ENCODE data around the gene C13orf46.
A peak's percentile ranks its signal among the peaks of the same experiment; 100 is the strongest.
"Not testable (repeated sequence)": the region's sequence is repeated elsewhere in the genome, so short reads cannot be mapped to it uniquely, and the experiment has no call there.

C13orf46 gene

DNA sequence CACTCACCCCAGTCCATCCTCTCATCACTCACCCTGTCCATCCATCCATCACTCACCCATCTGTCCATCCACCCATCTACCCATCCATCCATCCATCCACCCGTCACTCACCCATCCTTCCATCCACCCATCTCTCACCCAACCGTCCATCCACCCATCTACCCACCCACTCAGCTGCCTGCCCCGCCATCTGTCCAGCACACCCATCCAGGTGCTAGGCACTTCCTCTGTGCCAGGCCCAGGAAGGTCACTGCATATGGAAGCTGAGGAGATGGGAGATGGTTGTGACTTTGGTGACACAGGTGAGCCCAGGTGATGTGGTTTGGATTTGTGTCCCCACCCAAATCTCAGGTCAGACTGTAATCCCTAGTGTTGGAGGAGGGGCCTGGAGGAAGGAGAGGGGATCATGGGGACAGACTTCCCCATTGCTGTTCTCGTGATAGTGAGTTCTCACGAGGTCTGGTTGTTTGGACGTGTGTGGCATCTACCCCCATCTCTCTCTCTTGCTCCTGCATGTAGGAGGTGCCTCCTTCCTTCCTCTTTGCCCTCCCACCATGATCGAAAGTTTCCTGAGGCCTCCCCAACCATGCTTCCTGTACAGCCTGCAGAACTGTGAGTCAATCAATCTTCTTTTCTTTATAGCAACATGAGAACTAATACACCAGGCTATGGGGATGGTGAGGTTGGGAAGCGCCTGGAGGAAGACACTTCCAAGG lies 15.9 kb upstream of the C13orf46 start:
- Mint-ChIP-seq H3K36me3 (peaks cover 57% of the 10 kb centered on the region), H3K27ac (peak overlapping the region; percentile 83), H3K4me3 (no peak overlapping the region), H3K9me3 (no peaks in the 10 kb centered on the region), H3K4me1 (peaks cover 26% of the 10 kb centered on the region)
- no peak for ATAC-seq
- no peak for DNase-seq (ENCODE audit: low spot score in 2 of 2)

DNA sequence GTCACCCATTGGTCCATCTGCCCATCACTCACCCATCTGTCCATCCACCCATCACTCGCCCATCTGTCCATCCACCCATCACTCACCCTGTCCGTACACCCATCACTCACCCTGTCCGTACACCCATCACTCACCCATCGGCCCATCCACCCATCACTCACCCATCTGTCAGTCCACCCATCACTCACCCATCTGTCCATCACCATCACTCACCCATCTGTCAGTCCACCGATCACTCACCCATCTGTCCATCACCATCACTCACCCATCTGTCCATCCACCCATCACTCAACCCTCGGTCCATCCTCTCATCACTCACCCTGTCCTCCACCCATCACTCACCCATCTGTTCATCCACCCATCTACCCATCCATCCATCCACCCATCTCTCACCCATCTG lies 15.0 kb upstream of the C13orf46 start:
- not testable (repeated sequence) for ATAC-seq; H3K4me3 Mint-ChIP-seq; H3K9me3 Mint-ChIP-seq; DNase-seq (ENCODE audit: low spot score in 2 of 2)
- Mint-ChIP-seq H3K27ac (peak overlapping the region; percentile 83), H3K36me3 (peaks cover 55% of the 10 kb centered on the region), H3K4me1 (peaks cover 33% of the 10 kb centered on the region)

GRCh38 chr13:113982296-113982661 lies 8.4 kb upstream of the C13orf46 start:
- H3K27ac Mint-ChIP-seq = no peak overlapping the region
- ATAC-seq (no peak), DNase-seq (ENCODE audit: low spot score in 2 of 2) (no peak)
- H3K4me3 Mint-ChIP-seq = no peak overlapping the region
- H3K9me3 Mint-ChIP-seq = no peaks in the 10 kb centered on the region
- peaks cover 25% of the 10 kb centered on the region for H3K4me1 Mint-ChIP-seq
- peaks cover 62% of the 10 kb centered on the region for H3K36me3 Mint-ChIP-seq

DNA sequence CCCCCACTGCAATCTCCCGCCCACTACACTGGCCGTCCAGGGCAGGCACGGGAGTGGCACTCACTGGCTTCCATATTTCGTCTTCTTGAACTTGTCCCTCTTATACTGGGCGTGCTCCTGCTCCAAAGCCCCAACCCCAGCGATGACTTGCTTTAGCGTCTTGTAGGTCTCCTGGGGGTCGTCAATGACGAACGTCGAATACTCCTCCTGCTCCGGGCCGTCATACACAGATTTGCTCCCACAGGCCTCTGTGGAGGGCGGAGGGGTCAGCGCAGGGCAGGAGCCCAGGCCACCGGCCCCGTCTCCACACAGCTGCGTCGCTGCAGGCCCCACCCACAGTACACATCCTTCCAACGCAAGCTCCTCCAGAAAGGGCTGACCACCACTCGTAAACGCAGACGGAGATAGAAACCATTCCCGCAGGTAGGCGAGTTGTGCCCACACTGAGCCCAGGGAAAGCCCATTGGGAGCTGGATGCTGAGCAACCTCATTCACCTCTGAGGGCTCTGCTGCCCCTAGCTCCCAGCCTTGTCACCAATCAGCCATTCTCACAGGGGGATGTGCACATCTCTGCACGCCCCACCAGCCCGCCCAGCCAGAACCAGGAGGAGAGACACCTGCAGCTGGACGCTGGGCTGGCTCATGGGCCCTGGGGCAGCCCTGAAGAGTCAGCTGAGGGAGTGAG lies 7.9 kb upstream of the C13orf46 start:
- no peaks in the 10 kb centered on the region for H3K9me3 Mint-ChIP-seq
- H3K27ac Mint-ChIP-seq = no peak overlapping the region
- DNase-seq (ENCODE audit: low spot score in 2 of 2) (no peak), ATAC-seq (no peak)
- H3K36me3 Mint-ChIP-seq = peaks cover 67% of the 10 kb centered on the region
- H3K4me1 Mint-ChIP-seq = peaks cover 25% of the 10 kb centered on the region
- H3K4me3 Mint-ChIP-seq = no peak overlapping the region

- H3K9me3 Mint-ChIP-seq = no peaks in the 10 kb centered on the region
- H3K36me3 Mint-ChIP-seq = peaks cover 73% of the 10 kb centered on the region
- peak overlapping the region; percentile 88 for H3K27ac Mint-ChIP-seq
- ATAC-seq (no peak), DNase-seq (ENCODE audit: low spot score in 2 of 2) (no peak)
- H3K4me1 Mint-ChIP-seq = peaks cover 25% of the 10 kb centered on the region
- H3K4me3 Mint-ChIP-seq = no peak overlapping the region
Observed at GRCh38 chr13:113981194-113981605, 7.3 kb upstream of the C13orf46 start.

GRCh38 chr13:113980489-113981064 lies 6.7 kb upstream of the C13orf46 start:
- Mint-ChIP-seq H3K4me3 (no peak overlapping the region), H3K4me1 (peaks cover 28% of the 10 kb centered on the region), H3K27ac (peak overlapping the region; percentile 88), H3K36me3 (peaks cover 79% of the 10 kb centered on the region), H3K9me3 (no peaks in the 10 kb centered on the region)
- ATAC-seq (no peak), DNase-seq (ENCODE audit: low spot score in 2 of 2) (no peak)

GRCh38 chr13:113979791-113980471 lies 6.1 kb upstream of the C13orf46 start:
- Mint-ChIP-seq H3K27ac (peak overlapping the region; percentile 88), H3K36me3 (peaks cover 85% of the 10 kb centered on the region), H3K4me3 (no peak overlapping the region), H3K4me1 (peaks cover 29% of the 10 kb centered on the region), H3K9me3 (no peaks in the 10 kb centered on the region)
- ATAC-seq (no peak), DNase-seq (ENCODE audit: low spot score in 2 of 2) (no peak)

DNA sequence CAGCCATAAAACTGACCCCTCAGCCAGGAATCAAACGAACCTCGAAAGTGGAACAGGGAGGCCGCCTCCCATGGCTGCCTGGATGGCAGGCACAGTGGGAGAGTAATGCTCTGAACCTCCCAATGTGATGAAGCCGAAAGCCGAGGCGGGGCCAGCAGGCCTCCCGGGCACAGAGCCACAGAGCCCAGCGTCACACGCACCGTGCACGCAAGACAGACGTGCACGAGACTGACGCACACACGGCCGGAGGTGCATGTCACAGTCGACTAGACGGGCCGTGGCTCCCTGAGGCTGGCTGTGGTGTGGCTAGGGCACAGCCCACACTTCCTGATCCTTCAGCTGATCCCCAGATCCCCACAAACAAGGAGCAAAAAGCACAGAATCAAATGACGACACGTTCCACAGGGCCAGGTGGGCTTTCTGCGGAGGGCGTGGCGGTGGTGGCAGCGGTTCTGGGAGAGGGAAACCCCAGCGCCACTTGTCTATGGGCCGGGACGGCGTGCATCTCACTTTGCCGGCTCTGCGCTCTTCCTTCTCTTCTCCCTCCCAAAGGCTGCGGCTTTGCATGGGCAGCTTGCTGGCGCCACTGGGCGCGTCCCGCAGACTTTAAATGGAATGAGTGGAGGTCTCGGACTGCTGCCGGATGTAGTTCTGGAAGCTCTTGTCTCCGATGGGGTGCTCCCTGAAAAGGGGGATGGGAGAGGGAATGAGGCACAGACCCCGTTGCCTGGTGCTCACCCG lies 5.0 kb upstream of the C13orf46 start:
- no peak for ATAC-seq
- Mint-ChIP-seq H3K4me1 (peaks cover 23% of the 10 kb centered on the region), H3K27ac (peak overlapping the region; percentile 88), H3K4me3 (no peak overlapping the region), H3K9me3 (no peaks in the 10 kb centered on the region), H3K36me3 (peaks cover 89% of the 10 kb centered on the region)
- no peak for DNase-seq (ENCODE audit: low spot score in 2 of 2)

DNA sequence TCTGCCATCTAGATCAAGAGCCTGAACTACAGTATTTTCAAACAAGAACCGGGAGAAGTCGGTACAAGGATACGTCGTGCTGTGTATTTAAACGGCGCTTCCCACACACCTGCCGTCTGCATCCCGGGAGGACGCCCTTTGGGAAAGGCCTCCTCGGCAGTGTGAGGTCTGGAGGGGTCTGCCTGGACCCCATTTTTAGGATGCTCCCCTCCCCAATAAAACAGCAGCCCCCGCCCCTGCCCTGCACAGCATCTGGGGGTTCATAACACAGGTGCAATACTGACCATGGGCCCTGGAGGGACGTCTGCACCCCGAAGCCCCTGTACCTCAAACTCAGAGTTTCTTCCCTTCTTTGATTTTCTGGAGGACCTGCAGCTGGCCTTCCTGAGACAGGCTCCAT lies 4.1 kb upstream of the C13orf46 start:
- Mint-ChIP-seq H3K4me1 (peaks cover 22% of the 10 kb centered on the region), H3K4me3 (no peak overlapping the region), H3K36me3 (peaks cover 96% of the 10 kb centered on the region), H3K27ac (no peak overlapping the region), H3K9me3 (no peaks in the 10 kb centered on the region)
- no peak for DNase-seq (ENCODE audit: low spot score in 2 of 2)
- no peak for ATAC-seq

DNA sequence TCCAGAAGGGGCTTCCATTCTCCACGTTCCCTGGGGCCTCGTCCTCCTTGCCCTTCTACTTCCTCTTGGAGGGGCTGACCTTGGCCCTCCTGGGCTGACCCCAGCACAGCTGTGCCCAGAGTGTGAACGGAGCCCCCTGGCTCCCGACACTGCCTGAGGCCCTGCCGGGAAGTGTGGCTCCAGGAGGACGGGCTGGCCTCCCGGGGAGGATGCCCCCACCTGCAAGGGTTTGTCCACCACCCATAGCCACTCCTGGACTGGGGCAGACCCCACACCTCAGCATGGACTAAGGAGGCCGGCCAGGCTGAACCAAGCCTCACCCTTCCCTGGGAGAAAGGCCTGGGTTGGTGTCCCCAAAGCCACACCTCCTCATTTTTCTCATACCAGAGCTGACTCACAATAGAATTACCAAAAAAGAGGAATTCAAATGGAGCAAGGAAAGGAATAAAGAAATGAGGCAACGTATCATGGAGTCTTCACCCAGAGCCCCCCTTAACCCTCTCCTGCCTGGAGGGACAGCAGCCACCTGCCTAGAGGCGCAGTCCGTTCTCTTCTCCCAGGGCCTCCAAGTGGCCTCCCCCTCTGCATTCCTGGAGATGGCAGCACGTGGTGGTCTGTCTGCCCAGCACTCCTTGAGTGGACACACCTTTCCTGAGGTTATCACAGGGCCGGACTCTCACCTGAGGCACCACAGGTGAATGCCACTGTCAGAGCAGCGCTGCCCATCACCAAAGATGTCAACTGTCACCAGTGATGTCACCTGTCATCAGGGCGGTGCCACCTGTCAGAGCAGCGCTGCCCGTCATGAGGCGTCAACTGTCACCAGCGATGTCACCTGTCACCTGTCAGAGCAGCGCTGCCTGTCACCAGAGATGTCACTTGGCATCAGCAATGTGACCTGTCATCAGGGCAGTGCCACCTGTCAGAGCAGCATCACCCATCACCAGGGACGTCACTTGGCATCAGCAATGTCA lies 3.1 kb upstream of the C13orf46 start:
- Mint-ChIP-seq H3K36me3 (peaks cover 88% of the 10 kb centered on the region), H3K27ac (peak overlapping the region; percentile 73), H3K9me3 (no peaks in the 10 kb centered on the region), H3K4me1 (peaks cover 22% of the 10 kb centered on the region), H3K4me3 (no peak overlapping the region)
- ATAC-seq (no peak), DNase-seq (ENCODE audit: low spot score in 2 of 2) (no peak)

DNA sequence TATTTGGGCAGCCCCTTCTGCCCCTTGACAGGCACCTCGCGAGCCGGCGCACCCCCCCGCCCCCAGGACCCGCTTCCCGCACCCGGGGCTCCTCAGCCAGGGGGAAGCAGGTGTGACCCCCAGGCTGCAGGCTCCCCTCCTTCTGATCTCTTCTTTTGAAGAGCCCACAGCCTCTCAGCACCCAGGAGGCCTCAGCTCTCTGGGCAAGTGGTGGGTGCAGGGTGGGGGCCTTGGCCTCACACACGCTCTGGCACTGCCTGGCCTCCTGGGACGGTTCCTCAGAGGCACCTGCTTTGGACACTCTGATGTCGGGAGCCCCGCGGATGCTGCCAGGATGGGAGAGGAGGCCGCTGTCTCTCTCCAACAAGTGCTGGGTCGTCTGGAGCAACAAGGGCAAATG lies 1.5 kb upstream of the C13orf46 start:
- H3K4me3 Mint-ChIP-seq = no peak overlapping the region
- H3K36me3 Mint-ChIP-seq = peaks cover 86% of the 10 kb centered on the region
- H3K4me1 Mint-ChIP-seq = peaks cover 18% of the 10 kb centered on the region
- no peak overlapping the region for H3K27ac Mint-ChIP-seq
- ATAC-seq (no peak), DNase-seq (ENCODE audit: low spot score in 2 of 2) (no peak)
- H3K9me3 Mint-ChIP-seq = no peaks in the 10 kb centered on the region

- Mint-ChIP-seq H3K4me1 (peaks cover 10% of the 10 kb centered on the region), H3K4me3 (no peak overlapping the region), H3K9me3 (no peaks in the 10 kb centered on the region), H3K27ac (no peak overlapping the region), H3K36me3 (peaks cover 78% of the 10 kb centered on the region)
- no peak for ATAC-seq
- no peak for DNase-seq (ENCODE audit: low spot score in 2 of 2)
Observed at GRCh38 chr13:113974304-113975281, 717 bp upstream of the C13orf46 start.

- Mint-ChIP-seq H3K4me3 (no peak overlapping the region), H3K27ac (no peak overlapping the region), H3K9me3 (no peaks in the 10 kb centered on the region), H3K4me1 (peaks cover 5% of the 10 kb centered on the region), H3K36me3 (peaks cover 69% of the 10 kb centered on the region)
- ATAC-seq (no peak), DNase-seq (ENCODE audit: low spot score in 2 of 2) (no peak)
Observed at GRCh38 chr13:113972451-113973217, 1.2 kb downstream of the C13orf46 start.
